HL-60 (cell line): ENCODE measurements around the gene INVS.

Source experiments
- DNase-seq, 2 experiments: peaks; one replicate each; pipeline ENCODE4 v3.0.0-alpha.2; 2010 to 2020; ENCODE audit warnings: low read depth in 1 of 2, low spot score in 1 of 2
- H3K27ac ChIP-seq: fragments of 250-450 bp; sonication (Bioruptor Pico); replicated peaks from 2 replicates; pipeline ENCODE4 v1.5.1; 2020; ENCODE audit warnings: mild to moderate bottlenecking, moderate library complexity
- H3K27me3 ChIP-seq: fragments of 250-450 bp; sonication (Bioruptor Pico); 2 replicates; pipeline ENCODE4 v1.5.1; 2021; ENCODE audit warnings: mild to moderate bottlenecking, moderate library complexity; ENCODE audit not compliant: insufficient read depth, poor library complexity, severe bottlenecking
- H3K4me3 ChIP-seq: replicated peaks from 2 replicates; pipeline ENCODE4 v1.5.1; 2011; ENCODE audit warnings: mild to moderate bottlenecking, control low read depth, low read length; ENCODE audit not compliant: insufficient read depth
- CTCF ChIP-seq: IDR thresholded peaks from one replicate; pipeline ENCODE4 v1.5.1; 2011; ENCODE audit warnings: low read length, control low read depth, inconsistent platforms; ENCODE audit not compliant: insufficient read depth
- GABPA ChIP-seq: IDR thresholded peaks from 2 replicates; pipeline ENCODE4 v1.6.1; 2012; ENCODE audit warnings: low read depth
- POLR2AphosphoS5 ChIP-seq: IDR thresholded peaks from 2 replicates; pipeline ENCODE4 v1.6.1; 2012; ENCODE audit warnings: low read depth
- REST ChIP-seq: IDR thresholded peaks from 2 replicates; pipeline ENCODE4 v1.6.1; 2012; ENCODE audit warnings: low read depth; ENCODE audit not compliant: insufficient replicate concordance
- SPI1 ChIP-seq: IDR thresholded peaks from 2 replicates; pipeline ENCODE4 v1.6.1; 2012; ENCODE audit warnings: low read depth, mild to moderate bottlenecking, borderline replicate concordance

INVS gene

GRCh38 chr9:100295240-100295639, 196.2 kb downstream of the INVS start:
- DNase-seq = no peak
- Histone ChIP-seq H3K27ac (no peak overlapping the region), H3K27me3 (no peaks in the 10 kb centered on the region), H3K4me3 (no peak overlapping the region)
- no peak for TF ChIP-seq CTCF
- no peak for TF ChIP-seq POLR2AphosphoS5
- no peak for TF ChIP-seq SPI1
- no peak for TF ChIP-seq GABPA
- TF ChIP-seq REST = no peak

- no peak overlapping the region for H3K27ac ChIP-seq
- H3K4me3 ChIP-seq = no peak overlapping the region
- no peak for DNase-seq
- TF ChIP-seq SPI1 (no peak), GABPA (no peak), POLR2AphosphoS5 (no peak), CTCF (no peak), REST (no peak)
- H3K27me3 ChIP-seq = no peaks in the 10 kb centered on the region
Measured at GRCh38 chr9:100296407-100296806, 197.4 kb downstream of the INVS start.

- DNase-seq = no peak
- Histone ChIP-seq H3K27ac (no peak overlapping the region), H3K27me3 (no peaks in the 10 kb centered on the region), H3K4me3 (no peak overlapping the region)
- TF ChIP-seq SPI1 (no peak), POLR2AphosphoS5 (no peak), REST (no peak), GABPA (no peak), CTCF (no peak)
Measured at GRCh38 chr9:100298378-100298777, 199.3 kb downstream of the INVS start.
